ENCODE data around the gene DAAM1. TPM values are rescaled to one million over a fixed set of nuclear protein-coding genes. Genes with fewer than 3 reads are reported as not detected.
A peak's percentile ranks its signal among the peaks of the same experiment; 100 is the strongest.

DAAM1 gene
- polyA plus RNA-seq, 1 of the 3 experiments (the other 2 are of a cell fraction), result 5.1 TPM

- POLR2A ChIA-PET, result no interaction called here
- TF ChIP-seq EP300 (IDR thresholded peaks at IDR 0.05; ENCODE audit: borderline replicate concordance in 1 of 2, low read depth in 1 of 2, low read length in 1 of 2) (peak in 1 of 2 experiments; percentile 52; a peak in 1 of 4 replicates), FOXJ3 (CRISPR knock-in tag; IDR thresholded peaks at IDR 0.05) (no peak), USF1 (IDR thresholded peaks at IDR 0.05; ENCODE audit: borderline replicate concordance, low read depth) (no peak), RAD21 (IDR thresholded peaks at IDR 0.05; ENCODE audit: low read length) (no peak), MAX (IDR thresholded peaks at IDR 0.05; ENCODE audit: low read depth) (no peak), IRF3 (IDR thresholded peaks at IDR 0.05; ENCODE audit: low read depth, low read length) (no peak), TAF1 (IDR thresholded peaks at IDR 0.05; ENCODE audit: borderline replicate concordance, low read depth, low read length) (no peak), GATA2 (CRISPR knock-in tag; IDR thresholded peaks at IDR 0.05) (no peak), NFIC (IDR thresholded peaks at IDR 0.05; ENCODE audit: borderline replicate concordance) (peak; percentile 62), YY1 (IDR thresholded peaks at IDR 0.05; ENCODE audit: low read depth) (no peak), FOXM1 (IDR thresholded peaks at IDR 0.05; ENCODE audit: low read depth) (no peak), REST (IDR thresholded peaks at IDR 0.05; ENCODE audit: low read depth, low read length) (no peak), RFX5 (IDR thresholded peaks at IDR 0.05; ENCODE audit: low read length) (no peak), NRF1 (IDR thresholded peaks at IDR 0.05; ENCODE audit: low read depth, low read length) (no peak), MXI1 (IDR thresholded peaks at IDR 0.05; ENCODE audit: low read depth, low read length) (no peak), PBX3 (IDR thresholded peaks at IDR 0.05) (peak; percentile 73), JUND (IDR thresholded peaks at IDR 0.05) (peak; percentile 31; the same call in 1 of the 2 replicates), SIN3A (IDR thresholded peaks at IDR 0.05; ENCODE audit: borderline replicate concordance, low read depth, low read length) (no peak), RXRA (IDR thresholded peaks at IDR 0.05; ENCODE audit: borderline replicate concordance, low read depth) (peak; percentile 23; the same call in 1 of the 2 replicates), SMC3 (IDR thresholded peaks at IDR 0.05; ENCODE audit: low read depth, low read length) (no peak), RCOR1 (IDR thresholded peaks at IDR 0.05; ENCODE audit: low read length) (no peak), TEAD4 (IDR thresholded peaks at IDR 0.05; ENCODE audit: borderline replicate concordance, insufficient read depth) (peak; percentile 70; the same call in 1 of the 2 replicates), CTCF (IDR thresholded peaks at IDR 0.05) (no peak), CHD2 (IDR thresholded peaks at IDR 0.05; ENCODE audit: low read length, partially characterized antibody) (no peak)
These were observed 63.6 kb downstream of the DAAM1 start for GRCh38 chr14:59251811-59252771.

More at GRCh38 chr14:59251811-59252771, 63.6 kb downstream of the DAAM1 start:
- 81% methylated on average over 5 of the region's 5 CpGs for WGBS (ENCODE audit: low lambda C conversion rate)
- CTCF ChIA-PET, result no interaction called here
- H3K27ac ChIP-seq (ENCODE audit: low read depth in 2 of 2, low read length in 1 of 2), result peak overlapping the region; percentile 77 to 95
- no peaks in the 10 kb centered on the region for H4K20me1 ChIP-seq (ENCODE audit: insufficient read depth)
- H3K27me3 ChIP-seq (ENCODE audit: insufficient read depth), result no peaks in the 10 kb centered on the region
- H3K36me3 ChIP-seq (replicated peaks in 1 of 2; ENCODE audit: control insufficient read depth in 1 of 2, insufficient read depth in 2 of 2, low read length in 1 of 2), result no peaks in the 10 kb centered on the region
- H3K9me2 ChIP-seq, result no peaks in the 10 kb centered on the region
- H3K9ac ChIP-seq, result no peak overlapping the region
- H3K4me2 ChIP-seq, result no peak overlapping the region
- no peak overlapping the region for H2AFZ ChIP-seq (ENCODE audit: low read depth)
- H3K4me1 ChIP-seq (ENCODE audit: control insufficient read depth in 1 of 2, insufficient read depth in 2 of 2, low read depth in 1 of 2, low read length in 1 of 2), result peaks cover 19 to 33% of the 10 kb centered on the region in 2 experiments
- no peak for DNase-seq
- H3F3A ChIP-seq (replicated peaks; ENCODE audit: insufficient read depth), result peaks cover 5% of the 10 kb centered on the region
- H3K9me3 ChIP-seq, result no peaks in the 10 kb centered on the region
- H3K4me3 ChIP-seq (ENCODE audit: low read depth in 2 of 2, low read length in 1 of 2), result no peak overlapping the region
- peaks cover 17% of the 10 kb centered on the region; the same call in 1 of the 2 replicates for H3K79me2 ChIP-seq (ENCODE audit: insufficient read depth)
